Epithelial cell of esophagus (primary cell): ENCODE data around the gene UNC5C.
"Not testable (repeated sequence)": the region's sequence is repeated elsewhere in the genome, so short reads cannot be mapped to it uniquely, and the experiment has no call there.

Experiments used
- DNase-seq: peaks from one replicate; pipeline ENCODE4 v3.0.0; 2010; ENCODE audit warnings: low read depth
- H3K4me3 ChIP-seq: 2 replicates; pipeline ENCODE4 v1.5.1; 2011; ENCODE audit warnings: mild to moderate bottlenecking, low read length, control low read depth
- CTCF ChIP-seq: IDR thresholded peaks from 2 replicates; pipeline ENCODE4 v1.5.1; 2011; ENCODE audit warnings: low read depth, mild to moderate bottlenecking, low read length, control low read depth, inconsistent platforms; ENCODE audit not compliant: insufficient read depth; ENCODE audit errors: missing control alignments

Gene UNC5C

GRCh38 chr4:95181243-95181995, 367.4 kb downstream of the UNC5C start:
- H3K4me3 ChIP-seq: no peak overlapping the region
- no peak for DNase-seq
- no peak for TF ChIP-seq CTCF

- no peak for TF ChIP-seq CTCF
- H3K4me3 ChIP-seq: no peak overlapping the region
- DNase-seq: no peak
These were observed 368.1 kb downstream of the UNC5C start for GRCh38 chr4:95180531-95181242.

GRCh38 chr4:95178938-95179337, 369.8 kb downstream of the UNC5C start:
- no peak for DNase-seq
- H3K4me3 ChIP-seq: no peak overlapping the region
- no peak for TF ChIP-seq CTCF

- not testable (repeated sequence) for H3K4me3 ChIP-seq, DNase-seq
These were observed 377.4 kb downstream of the UNC5C start for GRCh38 chr4:95171377-95171776.

GRCh38 chr4:95170176-95170575, 378.6 kb downstream of the UNC5C start:
- no peak overlapping the region for H3K4me3 ChIP-seq
- TF ChIP-seq CTCF: no peak
- DNase-seq: no peak

- no peak for DNase-seq
- no peak overlapping the region for H3K4me3 ChIP-seq
- TF ChIP-seq CTCF: no peak
These were observed 381.0 kb downstream of the UNC5C start for GRCh38 chr4:95167805-95168204.

- DNase-seq: peak; percentile 78
- H3K4me3 ChIP-seq: no peak overlapping the region
- TF ChIP-seq CTCF: peak; percentile 62
These were observed 382.7 kb downstream of the UNC5C start for GRCh38 chr4:95165926-95166524.
